ENCODE data around the gene DSCAM.

DNA sequence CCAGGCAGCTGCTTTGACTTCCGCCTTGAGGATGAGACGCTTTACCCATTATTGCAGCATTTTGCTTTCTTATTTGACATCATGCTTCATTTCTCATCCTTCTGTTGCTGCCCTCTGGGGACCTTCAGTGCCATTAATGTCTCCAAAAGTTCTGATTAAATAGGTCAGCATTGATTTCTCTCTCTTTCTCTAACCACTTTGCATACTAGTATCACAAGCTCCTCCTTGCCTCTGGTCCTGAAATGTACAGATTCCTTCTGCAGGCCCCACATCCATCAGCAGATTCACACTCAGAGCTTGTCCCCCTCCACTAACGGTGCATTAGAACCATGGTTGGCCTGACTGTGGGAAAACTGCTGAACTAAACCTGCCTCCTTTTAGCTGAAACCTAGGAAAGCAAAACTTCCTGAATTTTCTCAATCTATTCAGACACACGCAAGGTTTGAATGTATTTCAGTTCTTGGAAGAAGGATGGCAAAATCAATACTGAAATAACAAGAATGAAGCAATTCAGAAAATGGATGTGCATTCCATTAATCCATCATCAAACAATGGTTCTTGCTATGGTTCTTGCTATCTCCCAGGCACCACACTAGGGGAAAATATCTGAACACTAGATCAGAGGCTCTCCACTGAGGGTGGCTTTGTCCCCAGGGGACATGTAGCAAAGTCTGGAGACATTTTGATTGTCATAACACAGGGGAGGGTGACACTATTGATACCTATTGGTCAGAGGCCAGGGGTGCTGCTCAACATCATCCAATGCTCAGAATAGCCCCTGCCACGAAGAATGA is 825.2 kb downstream of the DSCAM start:
- TF ChIP-seq POLR2AphosphoS5 (IDR thresholded peaks at IDR 0.05): no peak
- TF ChIP-seq, protein P1, sequence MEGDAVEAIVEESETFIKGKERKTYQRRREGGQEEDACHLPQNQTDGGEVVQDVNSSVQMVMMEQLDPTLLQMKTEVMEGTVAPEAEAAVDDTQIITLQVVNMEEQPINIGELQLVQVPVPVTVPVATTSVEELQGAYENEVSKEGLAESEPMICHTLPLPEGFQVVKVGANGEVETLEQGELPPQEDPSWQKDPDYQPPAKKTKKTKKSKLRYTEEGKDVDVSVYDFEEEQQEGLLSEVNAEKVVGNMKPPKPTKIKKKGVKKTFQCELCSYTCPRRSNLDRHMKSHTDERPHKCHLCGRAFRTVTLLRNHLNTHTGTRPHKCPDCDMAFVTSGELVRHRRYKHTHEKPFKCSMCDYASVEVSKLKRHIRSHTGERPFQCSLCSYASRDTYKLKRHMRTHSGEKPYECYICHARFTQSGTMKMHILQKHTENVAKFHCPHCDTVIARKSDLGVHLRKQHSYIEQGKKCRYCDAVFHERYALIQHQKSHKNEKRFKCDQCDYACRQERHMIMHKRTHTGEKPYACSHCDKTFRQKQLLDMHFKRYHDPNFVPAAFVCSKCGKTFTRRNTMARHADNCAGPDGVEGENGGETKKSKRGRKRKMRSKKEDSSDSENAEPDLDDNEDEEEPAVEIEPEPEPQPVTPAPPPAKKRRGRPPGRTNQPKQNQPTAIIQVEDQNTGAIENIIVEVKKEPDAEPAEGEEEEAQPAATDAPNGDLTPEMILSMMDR (IDR thresholded peaks at IDR 0.05): no peak
- TF ChIP-seq POLR2A (IDR thresholded peaks at IDR 0.05): no peak
- no peak for TF ChIP-seq EP300 (IDR thresholded peaks at IDR 0.05)

Measured in gastroesophageal sphincter (tissue), 3 donors.